ENCODE results near the gene CD72.

CD72 gene

DNA sequence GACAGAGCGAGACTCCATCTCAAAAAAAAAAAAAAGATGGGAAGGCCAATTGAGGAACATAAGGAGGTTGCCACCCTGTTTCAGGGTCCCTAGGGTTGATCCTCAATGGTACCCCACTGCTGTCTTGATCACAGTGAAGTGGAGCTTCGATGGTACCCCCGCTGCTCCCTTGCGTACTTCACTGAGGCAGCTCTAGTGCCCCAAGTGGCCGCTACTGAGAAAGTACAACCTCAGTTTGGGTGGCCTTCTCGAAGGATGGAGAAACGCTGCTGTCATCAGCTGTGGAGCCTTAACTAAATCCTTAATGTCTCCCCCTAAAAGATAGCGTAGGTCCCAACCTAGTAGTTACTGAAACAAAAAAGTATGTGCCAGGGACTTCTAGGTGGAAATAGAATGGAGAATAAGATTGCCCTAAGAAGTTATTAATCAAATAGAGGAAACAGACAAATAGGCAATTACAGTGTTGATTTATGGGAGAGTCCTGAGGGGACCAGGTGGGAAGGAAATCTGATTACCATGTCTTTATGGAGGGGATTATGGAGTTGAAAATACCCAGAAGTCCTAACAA lies 6.9 kb downstream of the CD72 start:
- Histone ChIP-seq H3K4me3 (ENCODE audit: low read length) (no peak overlapping the region), H3K4me2 (ENCODE audit: low read length) (no peak overlapping the region), H3K36me3 (ENCODE audit: insufficient read depth, low read length) (peaks cover 27% of the 10 kb centered on the region), H3K9me3 (replicated peaks; ENCODE audit: low read length) (no peaks in the 10 kb centered on the region), H3K4me1 (ENCODE audit: control insufficient read depth, insufficient read depth, low read length) (peaks cover 25% of the 10 kb centered on the region), H3K27me3 (ENCODE audit: control insufficient read depth, insufficient read depth, low read length) (peaks cover 6% of the 10 kb centered on the region), H3K9ac (ENCODE audit: low read depth, low read length) (no peak overlapping the region)

DNA sequence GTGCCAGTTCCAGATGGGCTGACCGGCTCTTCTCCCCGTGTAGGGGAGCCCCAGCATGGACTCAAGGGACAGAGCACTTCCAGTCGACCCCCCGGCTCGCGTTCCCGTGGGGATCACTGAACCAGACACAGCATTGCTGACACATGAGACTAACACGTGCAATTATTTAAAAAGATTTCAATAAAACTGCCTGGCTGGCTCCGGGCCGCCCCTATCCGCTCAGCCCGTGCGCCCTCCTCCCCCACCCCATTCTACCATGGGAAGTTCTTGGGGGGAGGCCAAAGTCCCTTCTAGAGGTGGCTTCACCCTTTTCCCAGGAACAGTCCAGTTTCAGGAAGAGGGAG lies 8.4 kb downstream of the CD72 start:
- H3K4me3 ChIP-seq (ENCODE audit: low read length) = no peak overlapping the region
- H3K27me3 ChIP-seq (ENCODE audit: control insufficient read depth, insufficient read depth, low read length) = no peaks in the 10 kb centered on the region
- H3K4me1 ChIP-seq (ENCODE audit: control insufficient read depth, insufficient read depth, low read length) = peaks cover 32% of the 10 kb centered on the region
- peak overlapping the region; percentile 6 for H3K4me2 ChIP-seq (ENCODE audit: low read length)
- peak overlapping the region; percentile 3 for H3K9ac ChIP-seq (ENCODE audit: low read depth, low read length)
- H3K36me3 ChIP-seq (ENCODE audit: insufficient read depth, low read length) = peaks cover 27% of the 10 kb centered on the region
- no peaks in the 10 kb centered on the region for H3K9me3 ChIP-seq (replicated peaks; ENCODE audit: low read length)

DNA sequence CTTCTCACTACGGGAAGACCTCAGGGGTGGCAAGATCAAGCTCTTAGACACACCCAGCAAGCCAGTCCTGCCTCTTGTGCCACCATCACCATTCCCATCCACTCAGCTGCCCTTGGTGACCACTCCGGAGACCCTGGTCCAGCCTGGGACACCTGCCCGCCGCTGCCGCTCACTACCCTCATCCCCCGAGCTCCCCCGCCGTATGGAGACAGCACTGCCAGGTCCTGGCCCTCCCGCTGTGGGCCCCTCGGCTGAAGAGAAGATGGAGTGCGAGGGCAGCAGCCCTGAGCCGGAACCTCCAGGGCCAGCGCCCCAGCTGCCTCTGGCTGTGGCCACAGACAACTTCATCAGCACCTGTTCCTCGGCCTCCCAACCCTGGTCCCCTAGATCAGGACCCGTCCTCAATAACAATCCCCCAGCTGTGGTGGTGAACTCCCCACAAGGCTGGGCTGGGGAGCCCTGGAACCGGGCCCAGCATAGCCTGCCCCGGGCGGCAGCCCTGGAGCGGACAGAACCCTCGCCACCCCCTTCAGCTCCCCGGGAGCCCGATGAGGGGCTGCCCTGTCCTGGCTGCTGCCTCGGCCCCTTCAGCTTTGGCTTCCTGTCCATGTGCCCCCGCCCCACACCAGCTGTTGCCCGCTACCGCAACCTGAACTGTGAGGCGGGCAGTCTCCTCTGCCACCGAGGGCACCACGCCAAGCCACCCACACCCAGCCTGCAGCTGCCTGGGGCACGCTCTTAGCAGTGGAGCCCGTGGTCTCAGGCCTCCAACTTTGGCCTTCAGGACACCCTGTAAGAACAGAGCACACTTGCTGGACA lies 9.0 kb downstream of the CD72 start:
- no peaks in the 10 kb centered on the region for H3K27me3 ChIP-seq (ENCODE audit: control insufficient read depth, insufficient read depth, low read length)
- peak overlapping the region; percentile 14 for H3K9ac ChIP-seq (ENCODE audit: low read depth, low read length)
- peaks cover 38% of the 10 kb centered on the region for H3K4me1 ChIP-seq (ENCODE audit: control insufficient read depth, insufficient read depth, low read length)
- H3K4me3 ChIP-seq (ENCODE audit: low read length) = no peak overlapping the region
- peak overlapping the region; percentile 6 for H3K4me2 ChIP-seq (ENCODE audit: low read length)
- H3K36me3 ChIP-seq (ENCODE audit: insufficient read depth, low read length) = peaks cover 27% of the 10 kb centered on the region
- no peaks in the 10 kb centered on the region for H3K9me3 ChIP-seq (replicated peaks; ENCODE audit: low read length)

GRCh38 chr9:35608221-35608620 lies 10.0 kb downstream of the CD72 start:
- peaks cover 43% of the 10 kb centered on the region for H3K4me1 ChIP-seq (ENCODE audit: control insufficient read depth, insufficient read depth, low read length)
- no peaks in the 10 kb centered on the region for H3K27me3 ChIP-seq (ENCODE audit: control insufficient read depth, insufficient read depth, low read length)
- no peak overlapping the region for H3K9ac ChIP-seq (ENCODE audit: low read depth, low read length)
- H3K36me3 ChIP-seq (ENCODE audit: insufficient read depth, low read length) = peaks cover 27% of the 10 kb centered on the region
- no peak overlapping the region for H3K4me3 ChIP-seq (ENCODE audit: low read length)
- H3K9me3 ChIP-seq (replicated peaks; ENCODE audit: low read length) = no peaks in the 10 kb centered on the region
- no peak overlapping the region for H3K4me2 ChIP-seq (ENCODE audit: low read length)

GRCh38 chr9:35606726-35607125 lies 11.5 kb downstream of the CD72 start:
- H3K36me3 ChIP-seq (ENCODE audit: insufficient read depth, low read length) = peaks cover 27% of the 10 kb centered on the region
- H3K9me3 ChIP-seq (replicated peaks; ENCODE audit: low read length) = no peaks in the 10 kb centered on the region
- H3K27me3 ChIP-seq (ENCODE audit: control insufficient read depth, insufficient read depth, low read length) = no peaks in the 10 kb centered on the region
- peak overlapping the region; percentile 69 for H3K4me3 ChIP-seq (ENCODE audit: low read length)
- H3K4me1 ChIP-seq (ENCODE audit: control insufficient read depth, insufficient read depth, low read length) = peaks cover 50% of the 10 kb centered on the region
- peak overlapping the region; percentile 85 for H3K9ac ChIP-seq (ENCODE audit: low read depth, low read length)
- H3K4me2 ChIP-seq (ENCODE audit: low read length) = peak overlapping the region; percentile 88

GRCh38 chr9:35606138-35606504 lies 12.1 kb downstream of the CD72 start:
- Histone ChIP-seq H3K36me3 (ENCODE audit: insufficient read depth, low read length) (peaks cover 27% of the 10 kb centered on the region), H3K4me1 (ENCODE audit: control insufficient read depth, insufficient read depth, low read length) (peaks cover 50% of the 10 kb centered on the region), H3K9ac (ENCODE audit: low read depth, low read length) (peak overlapping the region; percentile 85), H3K4me2 (ENCODE audit: low read length) (peak overlapping the region; percentile 88), H3K27me3 (ENCODE audit: control insufficient read depth, insufficient read depth, low read length) (no peaks in the 10 kb centered on the region), H3K4me3 (ENCODE audit: low read length) (peak overlapping the region; percentile 69), H3K9me3 (replicated peaks; ENCODE audit: low read length) (no peaks in the 10 kb centered on the region)

- H3K9ac ChIP-seq (ENCODE audit: low read depth, low read length) = peak overlapping the region; percentile 85
- H3K4me2 ChIP-seq (ENCODE audit: low read length) = peak overlapping the region; percentile 88
- H3K9me3 ChIP-seq (replicated peaks; ENCODE audit: low read length) = no peaks in the 10 kb centered on the region
- peaks cover 50% of the 10 kb centered on the region for H3K4me1 ChIP-seq (ENCODE audit: control insufficient read depth, insufficient read depth, low read length)
- H3K27me3 ChIP-seq (ENCODE audit: control insufficient read depth, insufficient read depth, low read length) = no peaks in the 10 kb centered on the region
- peak overlapping the region; percentile 69 for H3K4me3 ChIP-seq (ENCODE audit: low read length)
- peaks cover 27% of the 10 kb centered on the region for H3K36me3 ChIP-seq (ENCODE audit: insufficient read depth, low read length)
Measured at GRCh38 chr9:35605351-35606137, 12.7 kb downstream of the CD72 start.

DNA sequence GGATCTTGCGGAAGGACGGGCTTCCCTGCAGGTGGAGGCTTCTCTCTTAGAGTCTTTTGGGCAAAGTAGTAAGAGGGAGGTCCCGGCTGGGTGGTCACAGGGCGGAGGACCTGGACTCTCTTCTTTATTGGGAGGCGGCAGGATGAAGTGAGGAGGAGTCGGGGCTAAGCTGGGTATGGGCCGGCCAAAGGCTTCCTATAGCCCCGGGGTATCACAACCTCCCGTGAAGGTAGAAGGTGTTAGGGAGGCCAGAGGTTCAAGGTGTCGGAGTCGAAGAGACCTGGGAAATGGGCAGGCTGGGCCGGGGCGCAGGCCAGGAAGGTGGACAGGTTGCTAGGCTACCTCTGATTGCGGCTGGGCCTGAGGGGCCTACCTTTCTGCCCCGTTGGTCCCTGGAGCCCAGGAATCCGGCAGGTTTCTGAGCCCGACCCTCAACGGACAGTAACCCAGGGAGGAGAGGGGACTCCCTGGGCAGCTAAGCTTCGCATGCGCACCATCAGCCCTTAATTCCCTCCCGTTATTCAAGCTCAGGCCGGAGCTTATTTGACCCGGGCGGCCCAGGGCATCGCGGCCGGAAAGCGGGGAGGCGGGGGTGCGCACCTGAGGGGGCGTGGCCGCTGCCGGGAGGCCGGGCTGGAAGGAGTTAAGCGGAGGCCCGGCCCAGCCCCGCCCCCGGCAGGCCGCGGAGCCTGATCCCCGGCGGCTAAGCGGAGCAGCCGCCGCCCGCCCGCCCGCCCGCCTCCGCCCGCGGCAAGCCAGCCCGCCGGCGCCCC lies 13.4 kb downstream of the CD72 start, which contains the start of gene TESK1:
TSS of gene TESK1 (plus strand) at position 685 of the 773 bp plus-strand sequence. CDS start 358 bp downstream, outside the sequence.
- Histone ChIP-seq H3K9ac (ENCODE audit: low read depth, low read length) (peak within 1 kb of the TSS; percentile 85), H3K36me3 (ENCODE audit: insufficient read depth, low read length) (peaks cover 22% of the 10 kb centered on the region), H3K4me2 (ENCODE audit: low read length) (peak within 1 kb of the TSS; percentile 88), H3K9me3 (replicated peaks; ENCODE audit: low read length) (no peaks in the 10 kb centered on the region), H3K4me3 (ENCODE audit: low read length) (peak within 1 kb of the TSS; percentile 69), H3K4me1 (ENCODE audit: control insufficient read depth, insufficient read depth, low read length) (peaks cover 44% of the 10 kb centered on the region), H3K27me3 (ENCODE audit: control insufficient read depth, insufficient read depth, low read length) (no peaks in the 10 kb centered on the region)

DNA sequence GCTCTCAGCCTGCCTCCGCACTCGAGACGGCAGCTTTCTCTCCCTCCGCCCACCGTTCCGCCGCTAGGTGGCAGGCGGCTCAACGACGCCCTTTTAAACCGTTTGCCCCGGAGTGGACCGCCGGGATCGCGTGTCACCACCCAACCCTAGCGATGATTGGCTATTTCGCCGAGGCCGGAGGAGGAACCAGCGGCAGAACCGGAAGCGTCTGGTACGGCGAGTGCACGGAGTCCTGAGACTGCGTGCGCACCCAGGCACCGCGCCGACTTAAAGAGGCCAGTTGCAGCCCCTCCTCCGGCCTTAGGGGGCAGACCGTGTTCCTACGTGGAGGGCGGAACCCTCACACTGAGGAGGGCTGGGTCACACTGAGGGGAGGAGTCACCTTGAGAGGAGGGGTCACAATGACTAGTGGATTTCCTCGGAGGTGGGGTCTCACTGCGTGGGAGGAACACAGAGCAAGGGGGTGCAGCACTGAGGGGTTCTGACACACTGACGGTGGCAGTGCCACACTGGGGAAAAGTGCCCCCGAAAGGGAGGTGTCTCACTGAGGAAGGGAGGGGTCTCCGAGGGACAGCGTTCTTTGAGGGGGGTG lies 14.1 kb downstream of the CD72 start:
- no peaks in the 10 kb centered on the region for H3K9me3 ChIP-seq (replicated peaks; ENCODE audit: low read length)
- peak overlapping the region; percentile 69 for H3K4me3 ChIP-seq (ENCODE audit: low read length)
- H3K4me2 ChIP-seq (ENCODE audit: low read length) = peak overlapping the region; percentile 88
- H3K4me1 ChIP-seq (ENCODE audit: control insufficient read depth, insufficient read depth, low read length) = peaks cover 37% of the 10 kb centered on the region
- H3K27me3 ChIP-seq (ENCODE audit: control insufficient read depth, insufficient read depth, low read length) = no peaks in the 10 kb centered on the region
- peaks cover 17% of the 10 kb centered on the region for H3K36me3 ChIP-seq (ENCODE audit: insufficient read depth, low read length)
- peak overlapping the region; percentile 76 for H3K9ac ChIP-seq (ENCODE audit: low read depth, low read length)

DNA sequence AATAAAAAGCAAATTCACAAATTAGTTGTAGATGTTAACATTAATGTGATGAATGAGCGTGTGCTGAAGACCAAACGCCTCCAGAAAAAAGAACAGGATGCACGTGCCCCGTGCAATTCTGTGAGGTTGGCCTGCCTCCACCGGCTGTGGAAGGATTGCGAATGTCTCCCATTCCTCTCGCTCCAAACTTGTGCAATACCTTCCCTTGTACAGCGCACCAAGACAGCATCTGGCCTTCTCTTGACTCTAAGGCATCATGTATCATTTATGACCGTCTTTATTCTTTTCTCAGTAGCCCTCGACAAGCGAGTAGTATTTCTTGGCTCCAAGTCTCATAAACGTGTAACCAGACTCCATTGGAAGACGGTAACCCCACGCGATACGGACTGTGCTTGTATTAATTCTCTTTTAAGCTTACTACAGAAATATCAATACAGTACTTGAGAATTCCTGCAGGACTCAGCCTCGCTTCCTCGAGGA lies 14.7 kb downstream of the CD72 start:
- Histone ChIP-seq H3K4me1 (ENCODE audit: control insufficient read depth, insufficient read depth, low read length) (peaks cover 32% of the 10 kb centered on the region), H3K4me3 (ENCODE audit: low read length) (peak overlapping the region; percentile 67), H3K27me3 (ENCODE audit: control insufficient read depth, insufficient read depth, low read length) (no peaks in the 10 kb centered on the region), H3K9ac (ENCODE audit: low read depth, low read length) (peak overlapping the region; percentile 76), H3K36me3 (ENCODE audit: insufficient read depth, low read length) (peaks cover 12% of the 10 kb centered on the region), H3K9me3 (replicated peaks; ENCODE audit: low read length) (no peaks in the 10 kb centered on the region), H3K4me2 (ENCODE audit: low read length) (peak overlapping the region; percentile 87)

Data from skeletal muscle satellite cell (primary cell).